GM18909 (cell line): Measurements from ENCODE around the gene COLEC11.

ENCODE experiments used
- ATAC-seq: cut with Tn5 transposase; IDR thresholded peaks from one replicate; pipeline ENCODE4 v1.9.1; 2021; ENCODE audit warnings: mild to moderate bottlenecking; ENCODE audit not compliant: unreplicated experiment, poor library complexity

Gene COLEC11

DNA sequence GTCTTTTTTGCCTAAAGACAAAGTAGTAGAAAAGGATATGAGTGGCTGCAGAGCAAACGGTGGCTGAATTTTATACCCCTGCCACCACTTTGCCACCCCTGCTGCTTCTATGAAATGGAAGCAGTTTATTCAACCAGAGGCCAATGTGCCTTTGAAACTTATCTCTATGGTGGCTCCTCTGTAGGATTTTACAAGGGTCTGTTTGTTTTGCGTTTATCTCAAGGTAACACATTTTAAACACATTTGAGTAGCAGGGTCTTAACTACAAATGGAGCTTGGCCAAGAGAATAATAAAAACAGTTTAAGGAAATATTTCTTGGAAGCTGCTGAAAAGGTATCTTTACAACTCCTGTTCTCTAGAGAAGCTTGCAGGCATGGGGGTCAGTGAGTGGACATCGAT is 69.2 kb downstream of the COLEC11 start:
- no peak for ATAC-seq

DNA sequence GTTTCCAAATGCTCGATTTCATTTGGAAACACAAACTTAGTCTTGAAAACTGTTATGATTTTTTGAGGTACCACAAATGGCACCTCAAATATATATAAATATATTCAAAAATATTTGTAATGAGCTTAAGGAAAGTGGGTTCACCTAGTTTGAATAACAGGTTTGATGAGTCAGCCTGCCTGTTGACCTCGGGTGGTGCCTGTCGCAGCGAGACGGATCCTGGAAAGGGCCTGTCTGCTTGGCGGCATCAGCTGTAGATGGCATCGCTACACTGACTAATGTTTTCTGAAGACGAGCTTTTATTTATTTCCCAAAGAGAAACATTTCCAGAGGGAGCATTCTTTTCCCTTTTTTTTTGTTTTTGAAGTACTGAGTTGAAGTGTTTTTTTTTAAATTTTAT is 70.0 kb downstream of the COLEC11 start:
- no peak for ATAC-seq

DNA sequence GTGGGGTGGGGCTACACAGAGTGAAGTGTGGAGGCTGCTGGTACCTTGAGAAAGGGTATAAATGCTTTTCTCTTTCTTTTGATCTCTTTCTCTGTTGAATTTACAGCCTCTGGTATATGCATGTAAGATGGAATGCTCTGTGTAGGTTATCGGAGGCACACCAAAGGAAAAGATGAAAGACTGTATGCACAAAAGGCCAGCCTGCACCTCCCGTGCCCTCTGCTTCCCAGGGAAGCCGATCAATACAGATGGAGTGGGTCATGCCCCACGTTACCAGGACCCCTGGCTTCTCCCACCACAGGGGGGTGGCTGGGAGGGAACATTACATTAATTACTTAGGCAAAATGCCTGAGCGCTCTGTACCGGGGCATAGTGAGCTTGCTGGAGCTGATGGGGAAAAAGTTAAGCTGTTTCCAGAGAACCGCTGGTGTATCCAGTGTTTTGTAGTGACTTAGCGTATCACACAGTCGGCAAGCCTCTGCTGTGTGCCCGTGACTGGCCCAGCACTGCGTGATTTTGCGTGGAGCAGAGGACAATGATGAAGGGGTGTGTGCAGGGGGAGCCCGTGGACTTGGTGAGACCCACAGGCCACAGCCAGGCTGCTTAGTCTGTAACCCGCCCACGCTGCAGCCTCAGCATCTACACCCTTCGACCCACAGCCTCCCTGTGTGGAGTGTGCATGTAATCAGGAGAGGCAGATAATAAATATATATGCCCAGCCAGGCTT is 71.1 kb downstream of the COLEC11 start:
- no peak for ATAC-seq

DNA sequence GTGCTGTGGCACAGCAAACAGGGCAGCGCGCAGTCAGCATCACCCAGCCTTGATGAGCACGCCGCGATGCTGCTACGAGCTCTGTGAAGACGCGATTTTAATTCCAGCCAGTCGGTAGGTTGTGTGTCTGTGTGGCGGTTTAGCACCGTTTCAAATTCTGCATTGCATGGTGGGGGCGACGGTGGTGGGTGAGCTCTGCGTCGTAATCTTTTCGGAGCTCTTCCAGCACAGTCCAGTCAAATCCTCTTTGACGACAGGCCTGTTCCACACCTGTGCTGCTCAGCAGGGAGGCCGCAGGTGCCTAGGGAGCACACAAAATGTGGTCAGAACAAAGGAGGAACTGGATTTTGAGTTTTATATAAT is 71.7 kb downstream of the COLEC11 start:
- ATAC-seq, result no peak

DNA sequence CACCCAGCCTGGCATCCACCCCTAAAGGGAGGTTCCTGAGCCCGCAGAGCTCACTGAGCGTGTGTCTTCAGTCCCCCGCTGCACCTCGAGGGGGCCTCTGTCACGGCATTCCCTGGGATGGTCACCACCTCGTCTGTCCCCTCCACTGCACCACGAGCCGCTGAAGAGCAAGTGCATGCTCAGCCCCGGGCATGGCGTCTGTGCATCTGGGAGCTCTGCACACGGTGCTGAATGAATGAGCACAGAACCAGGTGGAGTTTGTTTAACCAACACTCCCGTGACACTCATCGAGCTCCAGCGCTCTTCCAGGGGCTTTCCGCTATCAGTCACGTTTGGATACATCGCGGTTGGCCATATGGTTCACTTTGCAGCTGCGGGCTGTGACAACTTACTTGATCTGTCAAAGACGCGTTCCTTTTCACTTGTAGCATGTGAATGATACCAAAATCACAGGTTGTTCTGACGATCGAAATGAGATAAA is 72.3 kb downstream of the COLEC11 start:
- ATAC-seq, result no peak

DNA sequence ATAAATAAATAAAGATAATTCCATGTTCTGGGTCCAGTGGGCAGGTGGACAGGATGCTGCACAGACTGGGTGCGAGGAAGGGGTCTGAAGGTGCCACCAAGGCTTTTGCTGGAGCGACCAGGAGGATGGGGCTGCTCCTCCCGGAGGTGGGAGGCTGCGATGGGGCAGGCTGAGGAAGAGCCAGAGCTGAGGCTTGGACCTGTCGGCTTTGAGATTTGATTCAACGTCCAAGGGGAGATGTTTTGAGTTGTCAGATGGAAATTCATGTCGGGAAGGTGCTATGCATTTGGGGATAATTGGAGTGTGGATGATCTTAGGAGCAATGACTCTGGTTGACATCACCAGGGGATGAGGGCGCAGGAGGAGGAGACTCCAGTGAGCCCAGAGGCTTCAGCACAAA is 74.7 kb downstream of the COLEC11 start:
- ATAC-seq, result no peak

DNA sequence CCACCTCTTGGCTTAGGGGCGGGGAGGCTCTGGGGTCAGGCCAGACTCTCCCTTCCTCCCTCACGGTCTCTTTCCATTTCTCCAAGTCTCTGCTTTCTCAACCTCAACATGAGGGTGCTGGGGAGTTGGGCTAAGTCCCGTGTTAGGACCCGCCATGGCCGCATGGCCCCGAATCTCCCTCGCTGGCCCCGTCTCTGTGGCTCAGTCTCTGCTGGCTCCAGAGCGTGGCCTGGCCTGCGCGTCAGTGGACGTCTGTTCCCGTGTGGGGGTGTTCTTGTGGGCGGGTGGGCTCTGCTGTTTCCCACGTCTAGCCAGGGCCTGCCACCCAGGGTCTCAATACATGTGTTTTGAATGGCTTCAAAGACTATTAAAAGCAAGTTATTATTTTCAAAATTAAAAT is 75.5 kb downstream of the COLEC11 start:
- ATAC-seq, result no peak

DNA sequence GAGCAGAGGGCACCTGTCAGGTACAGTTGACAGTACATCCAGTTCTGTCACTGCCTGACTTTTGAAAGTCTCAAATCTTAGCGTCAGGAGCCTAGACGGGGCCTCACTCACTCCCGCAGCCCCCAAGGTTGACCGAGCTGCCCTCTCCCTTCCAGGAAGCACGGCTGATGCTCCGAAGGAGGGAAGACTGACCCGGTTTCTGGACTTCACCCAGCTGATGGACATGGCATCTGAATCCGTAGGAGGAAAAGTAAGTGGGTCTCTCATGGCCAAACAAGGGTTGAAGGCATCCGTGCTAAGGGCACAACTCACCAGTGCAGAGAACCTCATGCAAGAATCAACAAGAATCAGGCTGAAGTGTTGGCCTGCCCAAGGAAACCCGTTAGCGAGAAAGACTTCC is 76.0 kb downstream of the COLEC11 start:
- ATAC-seq, result no peak

DNA sequence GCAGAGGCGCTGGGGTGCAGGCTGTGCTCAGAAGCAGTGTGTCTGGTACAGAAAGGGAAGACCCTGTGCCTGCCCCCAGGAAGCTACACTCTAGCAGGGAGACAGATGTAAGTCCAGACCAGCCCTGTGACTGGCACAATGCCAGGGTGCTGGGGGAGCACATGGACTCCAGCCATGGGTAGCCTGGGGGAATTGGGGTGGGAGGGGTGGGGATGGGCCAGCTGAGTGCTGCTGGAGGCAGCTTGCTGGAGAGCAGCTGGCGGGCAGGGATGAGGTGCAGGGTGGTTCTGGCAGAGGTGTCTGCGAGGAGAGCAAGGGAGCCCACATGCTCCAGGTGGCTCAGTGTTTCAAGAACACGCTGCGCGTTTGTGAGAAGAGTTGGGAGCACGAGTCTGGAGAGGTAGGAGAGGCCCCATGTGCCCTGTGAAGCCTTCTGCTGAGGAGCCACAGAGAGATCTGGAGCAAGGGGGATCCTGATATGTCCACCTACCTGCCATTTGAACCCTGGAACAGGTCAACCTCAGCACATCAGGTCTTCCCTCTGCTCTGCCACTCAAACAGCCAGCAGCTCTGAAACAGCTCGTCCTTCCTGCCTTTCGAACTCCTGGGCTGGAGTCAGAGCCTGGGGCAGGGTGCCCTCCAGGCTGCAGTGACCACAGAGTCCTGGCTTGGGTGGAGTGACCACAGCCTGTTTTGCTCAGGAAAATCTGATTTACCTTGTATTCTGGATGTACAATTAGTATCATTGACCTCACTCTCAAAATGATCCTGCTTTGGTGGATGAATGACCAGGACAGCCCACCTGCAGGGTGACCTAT is 78.2 kb downstream of the COLEC11 start:
- ATAC-seq, result no peak

DNA sequence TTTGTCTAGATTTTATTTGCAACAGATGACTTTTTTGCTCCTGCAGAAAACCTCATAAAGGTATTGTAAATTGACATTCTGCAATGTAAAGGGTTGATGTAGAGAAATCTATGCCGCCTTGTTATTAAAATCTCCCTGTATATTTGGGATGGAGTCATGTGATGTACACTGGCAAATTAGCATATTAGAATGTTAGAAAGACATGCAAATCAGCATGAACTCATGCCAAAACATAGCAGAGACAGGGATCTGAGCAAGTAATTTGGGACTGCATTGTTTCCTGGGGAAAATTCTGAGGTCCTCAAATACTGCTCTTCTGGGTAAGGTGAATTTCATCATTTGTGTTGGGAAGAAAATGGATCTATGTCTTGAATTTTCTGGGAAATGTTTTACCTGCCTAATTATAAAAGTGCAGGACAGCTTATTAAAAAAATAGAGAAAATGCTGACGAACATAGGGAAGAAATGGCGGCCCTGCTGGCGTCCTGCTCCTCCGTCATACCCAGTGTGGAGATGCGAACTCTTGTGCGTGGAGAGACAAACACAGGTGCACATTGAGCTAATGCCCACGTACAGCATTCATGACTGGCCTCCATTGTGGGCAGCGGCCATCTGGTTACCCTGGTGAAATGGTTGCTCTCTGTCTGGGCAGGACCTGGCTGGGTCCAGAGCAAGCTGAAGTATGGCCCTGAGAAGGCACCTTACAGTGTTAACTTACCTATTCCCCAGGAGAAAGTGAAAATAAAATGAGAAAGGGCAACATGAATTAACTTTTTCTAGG is 79.3 kb downstream of the COLEC11 start:
- ATAC-seq, result no peak

DNA sequence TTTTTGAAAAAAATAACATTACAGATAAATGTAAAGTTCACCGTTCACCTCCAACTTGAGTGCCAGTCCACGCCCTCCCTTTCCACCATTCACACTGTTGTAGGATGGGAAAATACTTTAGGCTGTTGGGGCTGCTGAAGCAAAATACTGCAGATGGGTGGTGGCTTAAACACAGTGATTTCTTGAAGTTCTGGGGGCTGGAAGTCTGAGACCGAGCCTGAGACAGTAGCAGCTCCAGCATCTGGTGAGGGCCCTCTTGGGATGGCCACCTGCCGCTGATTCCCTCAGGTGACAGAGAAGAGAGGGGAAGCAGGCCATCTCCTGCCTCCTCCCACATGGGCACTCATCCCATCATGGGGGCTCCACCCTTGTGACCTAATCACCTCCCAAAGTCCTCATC is 80.8 kb downstream of the COLEC11 start:
- no peak for ATAC-seq

DNA sequence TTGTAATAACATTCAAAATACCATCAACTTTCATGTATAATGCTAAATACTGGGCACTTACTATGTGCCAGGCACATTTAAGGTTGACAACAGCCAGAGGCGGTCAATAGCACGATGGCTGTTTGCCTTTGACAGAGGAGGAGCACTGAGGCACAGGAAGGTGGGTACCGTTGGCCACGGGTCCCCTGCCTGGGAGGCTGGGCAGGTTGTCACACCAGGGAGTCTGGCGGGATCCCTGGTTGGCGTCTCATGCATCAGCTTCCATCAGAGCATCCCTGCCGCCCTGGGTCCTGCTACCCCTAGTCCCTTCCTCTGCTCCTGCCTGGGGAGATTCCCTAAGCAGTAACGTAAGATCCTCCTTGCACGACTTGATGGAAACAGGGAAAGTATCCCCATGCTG is 82.5 kb downstream of the COLEC11 start:
- ATAC-seq, result no peak

DNA sequence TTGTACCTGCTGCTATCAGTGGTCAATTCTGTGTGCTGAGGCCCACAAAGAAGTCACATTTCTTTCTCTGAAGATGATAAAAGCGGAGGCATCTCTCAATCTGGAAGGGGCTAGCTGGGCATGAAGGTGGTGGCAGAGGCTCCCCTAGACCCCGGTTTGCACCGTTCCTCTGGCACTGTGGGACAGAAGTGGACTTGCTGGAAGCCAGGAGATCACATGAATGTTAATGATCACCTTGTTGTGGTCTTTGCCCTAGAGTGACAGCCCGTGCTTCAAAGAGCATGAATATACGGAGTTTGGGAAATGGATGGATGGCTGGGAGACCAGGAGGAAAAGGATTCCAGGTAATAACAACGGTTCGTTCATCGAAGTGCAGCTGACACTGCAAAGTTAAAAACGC is 83.3 kb downstream of the COLEC11 start:
- ATAC-seq, result no peak

DNA sequence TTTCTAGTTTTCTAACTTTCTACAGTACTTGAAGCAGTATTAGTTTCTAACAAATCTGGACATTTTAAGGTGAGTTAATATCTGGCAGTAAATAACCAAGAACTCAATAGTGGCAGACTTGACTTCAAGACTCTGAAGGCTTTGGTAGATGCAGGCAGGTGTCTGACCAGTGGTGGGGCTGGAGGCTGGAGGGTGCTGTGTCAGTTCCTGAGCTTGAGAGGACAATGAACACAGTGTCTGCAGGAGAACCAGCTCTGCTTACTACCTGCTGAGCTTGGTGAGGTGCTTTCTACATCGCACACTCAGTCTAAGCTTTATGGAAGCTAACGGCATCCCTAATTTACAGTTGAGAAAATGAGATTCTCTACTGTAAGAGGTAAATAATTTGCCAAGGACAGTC is 84.3 kb downstream of the COLEC11 start:
- no peak for ATAC-seq

DNA sequence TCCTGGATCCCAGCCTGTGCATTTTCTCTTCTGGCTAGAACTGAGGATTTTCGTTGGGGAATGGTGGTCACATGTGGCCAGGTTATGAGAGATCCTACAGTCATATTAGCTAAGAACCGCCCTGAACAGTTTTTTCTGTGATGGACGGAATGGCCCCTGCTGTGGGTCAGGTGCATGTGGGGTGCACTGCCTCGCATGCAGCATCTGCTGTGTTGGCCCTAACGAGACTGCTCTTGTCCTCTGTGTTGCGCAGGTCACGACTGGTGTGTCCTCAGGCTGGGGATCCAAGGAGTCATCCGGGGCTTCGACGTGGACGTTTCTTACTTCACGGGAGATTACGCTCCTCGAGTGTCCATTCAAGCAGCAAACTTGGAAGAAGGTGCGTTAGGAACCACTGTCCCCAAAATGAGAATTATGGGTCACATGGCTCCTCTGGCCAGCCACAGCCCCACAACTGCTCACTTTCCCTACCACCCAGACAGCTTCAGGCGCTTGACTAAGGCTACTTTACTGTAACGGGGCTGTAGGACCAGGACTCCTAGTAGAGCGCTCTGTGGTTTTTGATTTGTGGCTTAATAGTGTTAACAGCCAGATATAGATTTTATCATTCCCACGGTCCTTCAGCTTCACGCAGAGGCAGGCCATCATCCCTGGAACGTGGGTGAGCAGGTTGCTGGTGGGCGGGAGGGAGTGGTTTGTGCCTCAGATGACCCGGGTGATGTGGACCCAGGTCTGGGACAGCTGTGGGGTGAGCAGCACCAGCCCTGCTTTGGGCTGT is 84.9 kb downstream of the COLEC11 start:
- ATAC-seq, result no peak

DNA sequence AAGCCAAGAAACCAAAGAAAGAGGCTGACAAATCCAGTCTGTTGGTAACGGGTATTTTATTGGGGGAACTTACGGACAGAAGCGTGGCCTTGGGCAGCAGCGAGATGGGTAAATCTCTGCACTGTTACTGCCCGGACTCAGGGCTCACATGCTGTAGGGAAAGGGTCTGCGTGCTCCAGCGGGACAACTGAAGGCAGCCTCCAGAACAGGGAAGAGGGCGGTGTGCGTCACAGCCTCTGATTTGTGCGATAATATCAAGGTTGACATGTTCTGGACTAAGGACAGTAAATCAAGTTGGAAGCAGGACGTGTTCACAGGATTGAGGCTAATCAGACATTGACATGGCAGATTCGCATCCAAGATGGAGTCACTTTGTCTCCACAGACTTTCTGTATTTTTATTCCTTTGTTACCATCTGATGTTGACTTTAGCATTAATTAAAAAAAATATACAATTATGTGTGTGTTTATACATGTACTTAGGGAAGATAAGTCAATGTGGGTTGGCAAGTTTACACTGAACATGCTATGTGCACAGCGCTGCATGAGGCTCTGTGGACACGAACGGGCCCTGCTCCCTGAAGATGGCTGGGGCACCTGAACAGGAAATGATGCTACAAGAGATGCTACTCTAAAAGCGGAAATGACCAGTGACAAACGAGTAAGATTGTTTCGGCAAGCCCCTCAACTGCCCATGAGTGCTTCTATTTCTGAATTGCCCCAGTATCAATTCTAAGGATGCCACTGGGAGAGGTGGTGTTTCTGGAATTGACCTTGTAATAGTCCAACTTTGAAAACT is 85.8 kb downstream of the COLEC11 start:
- no peak for ATAC-seq

DNA sequence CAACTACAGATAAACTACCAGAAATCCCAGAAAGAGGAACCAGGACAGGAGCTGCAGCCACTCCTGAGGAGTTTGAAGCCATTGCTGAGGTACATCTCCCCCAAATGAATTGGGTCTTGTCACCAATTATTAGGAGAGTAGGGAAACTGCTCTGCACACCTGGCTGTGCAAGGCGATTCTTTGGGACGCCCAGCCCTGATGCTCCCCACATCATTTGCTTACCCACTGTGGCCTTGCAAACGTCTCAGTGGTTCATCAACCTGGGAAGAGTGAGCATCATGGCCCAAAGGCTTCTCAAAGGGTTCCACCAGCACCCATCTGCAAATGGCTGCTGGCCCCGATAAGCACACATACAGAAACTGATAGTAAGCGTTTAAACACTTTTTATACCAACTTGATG is 86.7 kb downstream of the COLEC11 start:
- no peak for ATAC-seq

DNA sequence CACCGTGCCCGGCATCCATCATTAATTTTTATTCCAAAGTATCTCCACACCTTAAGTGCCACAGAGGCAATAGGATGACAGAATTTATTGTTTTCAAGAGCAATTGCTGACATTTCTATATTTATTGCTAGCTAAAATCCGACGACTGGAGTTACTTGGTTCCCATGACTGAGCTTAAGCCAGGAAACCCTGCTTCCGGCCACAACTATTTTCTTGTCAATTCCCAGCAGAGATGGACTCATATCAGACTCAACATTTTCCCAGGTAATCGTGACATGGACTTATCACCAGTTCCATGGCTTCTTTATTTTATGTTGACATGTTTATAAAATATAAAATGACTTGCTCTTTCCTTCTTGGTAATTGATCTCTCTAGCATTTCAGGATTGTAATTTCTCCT is 87.9 kb downstream of the COLEC11 start:
- no peak for ATAC-seq

DNA sequence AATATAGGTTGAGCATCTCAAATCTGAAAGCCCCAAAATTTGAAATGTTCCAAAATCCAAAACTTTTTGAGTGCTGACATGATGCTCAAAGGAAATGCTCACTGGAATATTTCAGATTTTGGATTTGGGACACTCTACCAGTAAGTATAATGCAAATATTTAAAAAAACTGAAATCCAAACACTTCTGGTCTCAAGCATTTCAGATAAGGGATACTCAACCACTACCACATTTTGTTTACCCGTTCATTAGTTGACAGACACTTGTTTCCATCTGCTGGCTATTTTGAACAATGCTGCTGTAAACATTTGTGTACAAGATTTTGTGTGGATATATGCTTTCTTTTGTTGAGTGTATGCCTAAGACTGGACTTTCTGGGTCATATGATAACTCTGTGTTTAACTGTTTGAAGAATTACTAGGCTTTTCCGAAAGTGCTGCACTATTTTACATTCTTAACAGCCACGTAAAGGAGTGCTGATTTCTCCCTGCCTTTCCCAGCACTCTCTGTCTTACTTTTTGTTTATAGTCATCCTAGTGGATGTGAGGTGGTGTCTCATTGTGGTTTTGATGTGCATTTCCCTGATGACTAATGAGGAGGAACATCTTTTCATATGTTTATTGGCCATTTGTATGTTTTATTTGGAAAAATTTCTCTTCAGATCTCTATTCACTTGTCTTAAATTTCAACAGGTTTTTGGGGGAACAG is 89.0 kb downstream of the COLEC11 start:
- no peak for ATAC-seq
